ENCODE data around the gene HNRNPA3. TPM values are rescaled to one million over a fixed set of nuclear protein-coding genes. Genes with fewer than 3 reads are reported as not detected.

HNRNPA3 gene
- total RNA-seq, 1 donor from 2014 or later = 107 TPM

DNA sequence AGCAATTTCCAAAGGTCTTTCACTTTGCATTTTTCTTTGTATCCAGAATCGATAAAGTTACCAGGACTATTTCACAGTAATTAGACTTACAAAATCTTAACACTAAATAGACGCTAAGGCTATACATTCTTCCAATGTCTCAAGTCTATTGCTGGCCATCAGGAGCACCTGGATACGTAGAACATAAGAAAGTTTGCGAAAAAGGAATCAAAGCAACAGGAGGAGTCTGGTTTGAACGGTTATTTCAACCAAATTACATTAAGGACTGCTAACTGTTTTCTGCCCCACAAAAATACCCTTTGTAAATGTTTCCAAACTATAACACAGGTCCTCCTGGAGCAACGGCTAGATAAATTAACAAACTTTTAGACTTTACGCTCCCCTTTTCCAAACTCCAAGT, 1.4 kb upstream of the HNRNPA3 start:
- Histone ChIP-seq H3F3A (ENCODE audit: low read depth) (peaks cover 27% of the 10 kb centered on the region), H3K9ac (peak overlapping the region; percentile 93), H3K4me2 (peak overlapping the region; percentile 90), H3K9me3 (ENCODE audit: low read depth) (no peaks in the 10 kb centered on the region), H3K79me2 (ENCODE audit: low read depth) (peaks cover 58% of the 10 kb centered on the region), H4K20me1 (ENCODE audit: low read depth) (peaks cover 31% of the 10 kb centered on the region), H3K4me1 (peaks cover 21% of the 10 kb centered on the region), H3K27ac (peak overlapping the region; percentile 99), H3K27me3 (no peaks in the 10 kb centered on the region), H3K4me3 (peak overlapping the region; percentile 96), H2AFZ (replicated peaks) (peak overlapping the region; percentile 21), H3K36me3 (peaks cover 2% of the 10 kb centered on the region)
- TF ChIP-seq EZH2 (IDR thresholded peaks at IDR 0.05) = no peak
- TF ChIP-seq, protein P1, sequence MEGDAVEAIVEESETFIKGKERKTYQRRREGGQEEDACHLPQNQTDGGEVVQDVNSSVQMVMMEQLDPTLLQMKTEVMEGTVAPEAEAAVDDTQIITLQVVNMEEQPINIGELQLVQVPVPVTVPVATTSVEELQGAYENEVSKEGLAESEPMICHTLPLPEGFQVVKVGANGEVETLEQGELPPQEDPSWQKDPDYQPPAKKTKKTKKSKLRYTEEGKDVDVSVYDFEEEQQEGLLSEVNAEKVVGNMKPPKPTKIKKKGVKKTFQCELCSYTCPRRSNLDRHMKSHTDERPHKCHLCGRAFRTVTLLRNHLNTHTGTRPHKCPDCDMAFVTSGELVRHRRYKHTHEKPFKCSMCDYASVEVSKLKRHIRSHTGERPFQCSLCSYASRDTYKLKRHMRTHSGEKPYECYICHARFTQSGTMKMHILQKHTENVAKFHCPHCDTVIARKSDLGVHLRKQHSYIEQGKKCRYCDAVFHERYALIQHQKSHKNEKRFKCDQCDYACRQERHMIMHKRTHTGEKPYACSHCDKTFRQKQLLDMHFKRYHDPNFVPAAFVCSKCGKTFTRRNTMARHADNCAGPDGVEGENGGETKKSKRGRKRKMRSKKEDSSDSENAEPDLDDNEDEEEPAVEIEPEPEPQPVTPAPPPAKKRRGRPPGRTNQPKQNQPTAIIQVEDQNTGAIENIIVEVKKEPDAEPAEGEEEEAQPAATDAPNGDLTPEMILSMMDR (IDR thresholded peaks at IDR 0.05) = no peak
- TF ChIP-seq EZH2phosphoT487 (IDR thresholded peaks at IDR 0.05) = no peak
- Mint-ChIP-seq H3K4me1 (peaks cover 26% of the 10 kb centered on the region), H3K9me3 (no peaks in the 10 kb centered on the region), H3K27me3 (ENCODE audit: insufficient read depth, low read depth) (peaks cover 7% of the 10 kb centered on the region), H3K27ac (peak overlapping the region; percentile 99), H3K4me3 (peak overlapping the region; percentile 93), H3K36me3 (peaks cover 16% of the 10 kb centered on the region)
- DNase-seq (ENCODE audit: low spot score) = no peak

DNA sequence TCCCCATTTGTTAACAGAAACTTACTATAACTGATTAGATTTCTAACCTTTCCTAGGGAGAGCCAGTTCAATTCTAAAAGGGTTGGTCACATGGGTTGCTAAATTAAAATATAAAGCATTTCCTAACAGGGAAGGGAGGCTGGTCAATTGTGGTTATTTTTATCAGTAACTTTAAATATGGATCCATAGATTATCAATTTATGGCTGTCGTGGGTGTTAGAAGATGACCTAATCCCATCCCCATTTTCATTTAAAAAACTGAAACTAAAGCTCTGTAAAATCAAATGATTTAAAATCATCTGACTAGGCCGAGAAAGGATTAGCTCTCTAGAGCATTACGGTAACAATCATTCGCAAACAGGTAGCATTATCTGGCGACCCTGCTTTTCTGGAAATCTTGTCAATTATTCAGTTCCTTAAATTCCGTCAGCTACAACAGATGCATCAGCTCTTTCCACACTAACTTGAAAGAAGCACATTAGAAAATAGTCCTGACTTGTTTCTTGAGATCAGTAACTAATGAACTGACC, 953 bp upstream of the HNRNPA3 start:
- Mint-ChIP-seq H3K4me3 (peak overlapping the region; percentile 93), H3K27ac (peak overlapping the region; percentile 99), H3K4me1 (peaks cover 26% of the 10 kb centered on the region), H3K9me3 (no peaks in the 10 kb centered on the region), H3K27me3 (ENCODE audit: insufficient read depth, low read depth) (peaks cover 7% of the 10 kb centered on the region), H3K36me3 (peaks cover 20% of the 10 kb centered on the region)
- no peaks in the 10 kb centered on the region for H3K9me3 ChIP-seq (ENCODE audit: low read depth)
- H3F3A ChIP-seq (ENCODE audit: low read depth) = peaks cover 32% of the 10 kb centered on the region
- H2AFZ ChIP-seq (replicated peaks) = peak overlapping the region; percentile 77
- peak overlapping the region; percentile 99 for H3K27ac ChIP-seq
- H3K4me1 ChIP-seq = peaks cover 18% of the 10 kb centered on the region
- peak overlapping the region; percentile 90 for H3K4me2 ChIP-seq
- peak overlapping the region; percentile 93 for H3K9ac ChIP-seq
- H3K4me3 ChIP-seq = peak overlapping the region; percentile 96
- H3K27me3 ChIP-seq = no peaks in the 10 kb centered on the region
- H3K36me3 ChIP-seq = peaks cover 6% of the 10 kb centered on the region
- TF ChIP-seq EZH2phosphoT487 (IDR thresholded peaks at IDR 0.05) (no peak), EZH2 (IDR thresholded peaks at IDR 0.05) (no peak)
- peaks cover 35% of the 10 kb centered on the region for H4K20me1 ChIP-seq (ENCODE audit: low read depth)
- peaks cover 63% of the 10 kb centered on the region for H3K79me2 ChIP-seq (ENCODE audit: low read depth)
- DNase-seq (ENCODE audit: low spot score) = no peak

DNA sequence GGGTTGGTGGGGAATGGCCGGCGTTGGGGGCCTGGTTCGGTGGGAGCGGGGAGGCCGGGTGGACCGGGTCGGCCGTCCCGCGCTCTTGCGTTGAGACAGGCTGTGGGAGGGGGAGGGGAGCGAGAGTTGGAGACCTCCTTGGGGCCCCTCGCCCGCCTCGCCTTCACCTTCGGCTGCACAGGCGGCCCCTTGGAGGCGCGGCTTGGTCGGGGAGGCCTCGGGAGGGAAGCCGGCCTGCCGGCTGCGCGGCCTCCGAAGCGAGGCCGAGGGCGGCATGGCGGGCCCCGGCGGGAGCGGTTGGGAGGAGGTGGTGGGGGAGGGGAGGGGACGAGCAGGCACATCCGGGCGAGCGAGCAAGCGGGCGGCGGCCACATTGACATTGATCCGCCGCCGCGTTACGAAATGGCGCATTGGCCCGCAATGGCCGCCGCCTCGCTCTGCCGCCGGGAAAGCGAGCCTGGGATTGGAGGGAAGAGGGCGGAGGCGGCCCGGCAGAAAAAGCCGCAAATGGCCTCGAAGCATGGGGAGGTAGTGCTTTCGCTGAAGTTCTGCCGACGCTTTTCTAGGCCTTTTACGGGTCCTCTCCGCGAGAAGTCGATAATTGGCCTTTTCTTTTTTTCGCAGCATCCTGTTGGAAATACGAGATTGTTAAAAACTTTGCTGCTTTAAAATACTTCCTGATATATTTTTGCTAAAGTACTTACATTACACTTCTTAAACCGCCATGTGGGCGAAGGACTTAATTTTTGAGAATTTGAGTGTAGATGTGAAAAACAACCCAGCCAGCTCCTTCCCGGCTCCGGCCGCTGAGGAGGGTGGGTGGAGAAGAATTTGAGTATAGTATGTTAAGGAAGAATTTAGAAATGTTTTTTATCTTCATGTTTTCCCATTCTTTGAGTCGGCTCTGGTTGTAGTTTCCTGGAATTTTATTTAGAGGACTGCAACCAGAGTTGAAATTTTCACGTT, 580 bp downstream of the HNRNPA3 start:
- Histone ChIP-seq H3K4me2 (peak overlapping the region; percentile 80), H3K27me3 (no peaks in the 10 kb centered on the region), H3K9me3 (ENCODE audit: low read depth) (no peaks in the 10 kb centered on the region), H3K4me1 (peaks cover 18% of the 10 kb centered on the region), H3K4me3 (peak overlapping the region; percentile 96), H3K27ac (peak overlapping the region; percentile 99), H4K20me1 (ENCODE audit: low read depth) (peaks cover 51% of the 10 kb centered on the region), H3K9ac (peak overlapping the region; percentile 99), H3K79me2 (ENCODE audit: low read depth) (peaks cover 78% of the 10 kb centered on the region), H2AFZ (replicated peaks) (peak overlapping the region; percentile 74), H3K36me3 (peaks cover 18% of the 10 kb centered on the region), H3F3A (ENCODE audit: low read depth) (peaks cover 47% of the 10 kb centered on the region)
- no peaks in the 10 kb centered on the region for H3K9me3 Mint-ChIP-seq
- no peak for TF ChIP-seq EZH2 (IDR thresholded peaks at IDR 0.05)
- no peak for TF ChIP-seq EZH2phosphoT487 (IDR thresholded peaks at IDR 0.05)
- TF ChIP-seq, protein P1 (IDR thresholded peaks at IDR 0.05) = no peak
- H3K27me3 Mint-ChIP-seq (ENCODE audit: insufficient read depth, low read depth) = peaks cover 7% of the 10 kb centered on the region
- peaks cover 29% of the 10 kb centered on the region for H3K36me3 Mint-ChIP-seq
- peak overlapping the region; percentile 93 for H3K4me3 Mint-ChIP-seq
- peak; percentile 95 for DNase-seq (ENCODE audit: low spot score)
- peak overlapping the region; percentile 59 for H3K27ac Mint-ChIP-seq
- H3K4me1 Mint-ChIP-seq = peaks cover 26% of the 10 kb centered on the region
